HG03108 (cell line): ENCODE measurements around the gene EGLN3.
"Not testable (repeated sequence)": the region's sequence is repeated elsewhere in the genome, so short reads cannot be mapped to it uniquely, and the experiment has no call there.

ENCODE experiments used
- ATAC-seq: cut with Tn5 transposase; IDR thresholded peaks from one replicate; pipeline ENCODE4 v1.9.1; 2021; ENCODE audit warnings: moderate library complexity; ENCODE audit not compliant: unreplicated experiment

EGLN3 gene

GRCh38 chr14:33950320-33951182 is at the start of gene EGLN3:
EGLN3 (minus strand) TSS chr14:33951074; CDS start chr14:33950752, 322 bp downstream.
- ATAC-seq = peak; percentile 80

- no peak for ATAC-seq
Measured at GRCh38 chr14:34000396-34000795, 49.5 kb upstream of the EGLN3 start.

- no peak for ATAC-seq
Measured at GRCh38 chr14:33999771-34000291, 49.0 kb upstream of the EGLN3 start.

- no peak for ATAC-seq
Measured at GRCh38 chr14:33997611-33998010, 46.7 kb upstream of the EGLN3 start.

- no peak for ATAC-seq
Measured at GRCh38 chr14:33996462-33996861, 45.6 kb upstream of the EGLN3 start.

GRCh38 chr14:33993246-33993645 is 42.4 kb upstream of the EGLN3 start:
- ATAC-seq = no peak

GRCh38 chr14:33992274-33993007 is 41.6 kb upstream of the EGLN3 start:
- ATAC-seq = no peak

GRCh38 chr14:33990790-33991189 is 39.9 kb upstream of the EGLN3 start:
- ATAC-seq = no peak

GRCh38 chr14:33987565-33988080 is 36.7 kb upstream of the EGLN3 start:
- no peak for ATAC-seq

GRCh38 chr14:33986804-33987203 is 35.9 kb upstream of the EGLN3 start:
- ATAC-seq = no peak

- no peak for ATAC-seq
Measured at GRCh38 chr14:33985242-33985641, 34.4 kb upstream of the EGLN3 start.

GRCh38 chr14:33979613-33980276 is 28.9 kb upstream of the EGLN3 start:
- peak; percentile 77 for ATAC-seq

GRCh38 chr14:33978892-33979612 is 28.2 kb upstream of the EGLN3 start:
- no peak for ATAC-seq

GRCh38 chr14:33972583-33973081 is 21.8 kb upstream of the EGLN3 start:
- peak; percentile 87 for ATAC-seq

- ATAC-seq = not testable (repeated sequence)
Measured at GRCh38 chr14:33969846-33970245, 19.0 kb upstream of the EGLN3 start.

- ATAC-seq = no peak
Measured at GRCh38 chr14:33968722-33969121, 17.8 kb upstream of the EGLN3 start.

- ATAC-seq = no peak
Measured at GRCh38 chr14:33967138-33967537, 16.3 kb upstream of the EGLN3 start.

- ATAC-seq = no peak
Measured at GRCh38 chr14:33966276-33966675, 15.4 kb upstream of the EGLN3 start.

GRCh38 chr14:33964599-33965317 is 13.9 kb upstream of the EGLN3 start:
- no peak for ATAC-seq

- ATAC-seq = no peak
Measured at GRCh38 chr14:33963892-33964291, 13.0 kb upstream of the EGLN3 start.
